NB4 (cell line): Measurements from ENCODE around the gene THSD4.

Experiments
- CTCF ChIP-seq: IDR thresholded peaks from one replicate; pipeline ENCODE4 v1.5.1; 2012; ENCODE audit warnings: low read depth, low read length
- MAX ChIP-seq: IDR thresholded peaks from 2 replicates; pipeline ENCODE4 v1.6.1; 2011; ENCODE audit warnings: low read depth, low read length
- MYC ChIP-seq: IDR thresholded peaks from 2 replicates; pipeline ENCODE4 v1.6.1; 2011; ENCODE audit warnings: low read depth, low read length
- POLR2A ChIP-seq: IDR thresholded peaks from 2 replicates; pipeline ENCODE4 v1.6.1; 2011; ENCODE audit warnings: mild to moderate bottlenecking; ENCODE audit not compliant: insufficient read length; ENCODE audit errors: extremely low read depth

- TF ChIP-seq CTCF (no peak), POLR2A (no peak), MYC (no peak), MAX (no peak)
These were observed 535.3 kb downstream of the THSD4 start for GRCh38 chr15:71650603-71651002.
